Psoas muscle (tissue), 8 donors: ENCODE data around the gene TAF1C. TPM values are rescaled to one million over a fixed set of nuclear protein-coding genes. Genes with fewer than 3 reads are reported as not detected.

Experiments
- ATAC-seq, 4 donors: fragments of 200-7000 bp; cut with Tn5 transposase; one replicate each; pipeline ENCODE4 v1.9.1; 2020; ENCODE audit warnings: moderate library complexity in 3 of 4, mild to moderate bottlenecking in 2 of 4
- DNase-seq, 2 donors: peaks; one replicate each; pipeline ENCODE4 v3.0.0-alpha.2; 2020
- H3K27ac ChIP-seq: fragments of 200-600 bp; one replicate; pipeline ENCODE4 v1.8.0; 2022
- H3K27me3 ChIP-seq, 3 donors: fragments of 200-600 bp in 1 of 3; one replicate each; pipeline versions ENCODE4 v1.6.1 to v1.8.0; 2013 to 2022; ENCODE audit warnings: low read length in 2 of 3, mild to moderate bottlenecking in 2 of 3, moderate library complexity in 1 of 3; ENCODE audit not compliant: insufficient read depth in 3 of 3
- H3K36me3 ChIP-seq, 2 donors: fragments of 200-600 bp in 1 of 2; one replicate each; pipeline versions ENCODE4 v1.6.1 to v1.8.0; 2013 to 2022; ENCODE audit warnings: low read depth in 1 of 2, mild to moderate bottlenecking in 1 of 2, moderate library complexity in 1 of 2; ENCODE audit not compliant: insufficient read depth in 1 of 2
- H3K4me1 ChIP-seq: fragments of 200-600 bp; one replicate; pipeline ENCODE4 v1.8.0; 2022
- H3K4me3 ChIP-seq: fragments of 200-600 bp; one replicate; pipeline ENCODE4 v1.8.0; 2022; ENCODE audit warnings: mild to moderate bottlenecking
- H3K9me3 ChIP-seq: fragments of 200-600 bp; one replicate; pipeline ENCODE4 v1.8.0; 2022
- WGBS, 3 donors: extraction: QIAGEN DNeasy Blood & Tissue Kit; methylation state at CpG; one replicate each; pipeline versions ENCODE4 v1.1.6 to v1.1.7; 2013; 5-methylcytosine and 5-hydroxymethylcytosine counted together
- intact Hi-C, 2 donors: fragments of 100-400 bp; cut with DNase I; formaldehyde crosslinking; loops; one replicate each; pipeline versions ENCODE4 v1.11.0 to v1.14.2; 2022
- polyA plus RNA-seq, 3 donors: library from polyadenylated mRNA; stranded (reverse); fragments of 200-250 nt; gene quantifications; one replicate each; pipeline ENCODE4 v1.2.3, GENCODE V29; 2013
- total RNA-seq, 4 donors: library from RNA; stranded (reverse); fragmentation: NEBNext Ultra II Directional in 2 of 4; extraction: Animal tissue kit (Norgen Biotek cat#: 25700) in 2 of 4; gene quantifications; one replicate each; pipeline versions ENCODE4 v1.2.1 to v1.2.4, GENCODE V29; 2021 to 2023
- TF ChIP-seq, protein P1 (sequence below): fragments of 200-600 bp; IDR thresholded peaks from one replicate; pipeline ENCODE4 v1.8.0; 2022; ENCODE audit warnings: antibody characterized with exemption
- donor health status: healthy with polysubstance abuse.
- donor health status: DM: no; HTN: no; CAD: no; lungs with moderate emphysema.
- donor health status: Bipolar disorder and iron deficiency.
- donor health status: healthy.
- donor health status: DM: yes; HTN: yes; CAD: no.
- donor health status: DM: no; HTN: no; CAD: no.
- donor health status: DM: no; HTN: no; CAD: no.
- donor health status: DM: yes; HTN: yes; CAD: no.

Gene TAF1C
- total and polyA plus RNA-seq, 7 donors = 8.3 to 24.4 (median 18.3) TPM

DNA sequence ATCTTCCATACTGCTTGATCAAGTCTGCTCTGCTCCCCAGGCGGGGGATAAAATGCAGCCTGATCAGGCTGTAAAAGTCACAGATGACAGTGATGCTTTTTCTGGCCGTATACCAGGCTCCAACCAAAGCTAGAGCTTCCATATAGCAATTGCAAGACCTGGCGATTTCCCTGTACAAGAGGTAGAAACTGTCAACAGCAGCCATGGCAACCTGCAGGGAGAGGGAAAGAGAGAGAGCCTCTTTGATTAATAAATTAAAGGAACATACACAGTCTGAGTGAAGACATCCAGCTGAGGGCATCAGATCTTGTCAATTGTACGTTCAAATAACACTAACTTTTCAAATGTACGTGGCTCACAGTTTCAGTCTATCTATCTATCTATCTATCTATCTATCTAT is 55.7 kb downstream of the TAF1C start:
- ATAC-seq = no peak
- Histone ChIP-seq H3K4me1 (no peaks in the 10 kb centered on the region), H3K27me3 (no peaks in the 10 kb centered on the region), H3K36me3 (peaks cover 3 to 47% of the 10 kb centered on the region in 2 donors), H3K27ac (no peak overlapping the region), H3K9me3 (no peaks in the 10 kb centered on the region), H3K4me3 (no peak overlapping the region)
- TF ChIP-seq, protein P1, sequence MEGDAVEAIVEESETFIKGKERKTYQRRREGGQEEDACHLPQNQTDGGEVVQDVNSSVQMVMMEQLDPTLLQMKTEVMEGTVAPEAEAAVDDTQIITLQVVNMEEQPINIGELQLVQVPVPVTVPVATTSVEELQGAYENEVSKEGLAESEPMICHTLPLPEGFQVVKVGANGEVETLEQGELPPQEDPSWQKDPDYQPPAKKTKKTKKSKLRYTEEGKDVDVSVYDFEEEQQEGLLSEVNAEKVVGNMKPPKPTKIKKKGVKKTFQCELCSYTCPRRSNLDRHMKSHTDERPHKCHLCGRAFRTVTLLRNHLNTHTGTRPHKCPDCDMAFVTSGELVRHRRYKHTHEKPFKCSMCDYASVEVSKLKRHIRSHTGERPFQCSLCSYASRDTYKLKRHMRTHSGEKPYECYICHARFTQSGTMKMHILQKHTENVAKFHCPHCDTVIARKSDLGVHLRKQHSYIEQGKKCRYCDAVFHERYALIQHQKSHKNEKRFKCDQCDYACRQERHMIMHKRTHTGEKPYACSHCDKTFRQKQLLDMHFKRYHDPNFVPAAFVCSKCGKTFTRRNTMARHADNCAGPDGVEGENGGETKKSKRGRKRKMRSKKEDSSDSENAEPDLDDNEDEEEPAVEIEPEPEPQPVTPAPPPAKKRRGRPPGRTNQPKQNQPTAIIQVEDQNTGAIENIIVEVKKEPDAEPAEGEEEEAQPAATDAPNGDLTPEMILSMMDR = no peak
- DNase-seq = no peak
- intact Hi-C loops = no loop called here
- WGBS, 3 donors = 86 to 88% (median 88%) methylated on average over 5 of the region's 5 CpGs

Other genes with a start within 250 kb of the TAF1C start
- 10 to 100 TPM; 10.4 to 33.7 (median 24.9) TPM for gene OSGIN1, start 233.8 kb downstream of the TAF1C start, total RNA-seq
- gene OSGIN1, start 233.8 kb downstream of the TAF1C start, polyA plus RNA-seq = 10 to 100 TPM; 18.4 to 39.4 (median 37.0) TPM
- gene NECAB2, start 218.8 kb downstream of the TAF1C start, total RNA-seq = not detected
- gene NECAB2, start 218.8 kb downstream of the TAF1C start, polyA plus RNA-seq = under 1 TPM; 0.04 to 0.13 (median 0.09) TPM
- gene SLC38A8, start 144.3 kb downstream of the TAF1C start, total RNA-seq = under 1 TPM in 1 of 4 donors, not detected in 3; 0.52 TPM
- under 1 TPM in 1 of 3 donors, not detected in 2; 0.21 TPM for gene SLC38A8, start 144.3 kb downstream of the TAF1C start, polyA plus RNA-seq
- gene MBTPS1, start 70.1 kb downstream of the TAF1C start, total RNA-seq = 10 to 100 TPM; 27.0 to 31.8 (median 29.1) TPM
- gene MBTPS1, start 70.1 kb downstream of the TAF1C start, polyA plus RNA-seq = 10 to 100 TPM; 18.6 to 30.9 (median 20.1) TPM
- 10 to 100 TPM; 12.4 to 24.4 (median 21.2) TPM for gene HSDL1, start 41.9 kb downstream of the TAF1C start, total RNA-seq
- 10 to 100 TPM; 11.7 to 39.3 (median 12.0) TPM for gene HSDL1, start 41.9 kb downstream of the TAF1C start, polyA plus RNA-seq
- not detected for gene DNAAF1, start 41.7 kb downstream of the TAF1C start, total RNA-seq
- under 1 TPM; 0.17 to 0.44 (median 0.17) TPM for gene DNAAF1, start 41.7 kb downstream of the TAF1C start, polyA plus RNA-seq
- not detected for gene ADAD2, start 4.1 kb upstream of the TAF1C start, total RNA-seq
- gene ADAD2, start 4.1 kb upstream of the TAF1C start, polyA plus RNA-seq = under 1 TPM; 0.17 to 0.69 (median 0.18) TPM
- under 1 TPM in 1 of 4 donors, not detected in 3; 0.10 TPM for gene KCNG4, start 53.0 kb upstream of the TAF1C start, total RNA-seq
- under 1 TPM in 1 of 3 donors, not detected in 2; 0.04 TPM for gene KCNG4, start 53.0 kb upstream of the TAF1C start, polyA plus RNA-seq
- under 1 TPM in 3 of 4 donors, not detected in 1; 0.32 to 0.76 (median 0.40) TPM for gene WFDC1, start 107.8 kb upstream of the TAF1C start, total RNA-seq
- 1 to 10 TPM in 1 of 3 donors, under 1 TPM in 2; 0.55 to 1.2 (median 0.90) TPM for gene WFDC1, start 107.8 kb upstream of the TAF1C start, polyA plus RNA-seq
- gene ATP2C2, start 181.5 kb upstream of the TAF1C start, total RNA-seq = not detected
- gene ATP2C2, start 181.5 kb upstream of the TAF1C start, polyA plus RNA-seq = under 1 TPM in 2 of 3 donors, not detected in 1; 0.03 to 0.06 TPM